Stimulated activated CD4-positive, alpha-beta T cell treated with anti-CD3 and anti-CD28 coated beads, Interleukin-1b, Interleukin-23, amount 100 ng/mL, for 24 hours (primary cell): ENCODE measurements around the gene ZGRF1.
"Not testable (repeated sequence)": the region's sequence is repeated elsewhere in the genome, so short reads cannot be mapped to it uniquely, and the experiment has no call there.

ENCODE experiments used
- DNase-seq, 4 experiments: peaks; one replicate each; pipeline ENCODE4 v3.0.0-alpha.2; 2020; ENCODE audit warnings: low read depth in 4 of 4, low spot score in 1 of 4

The ZGRF1 gene

DNA sequence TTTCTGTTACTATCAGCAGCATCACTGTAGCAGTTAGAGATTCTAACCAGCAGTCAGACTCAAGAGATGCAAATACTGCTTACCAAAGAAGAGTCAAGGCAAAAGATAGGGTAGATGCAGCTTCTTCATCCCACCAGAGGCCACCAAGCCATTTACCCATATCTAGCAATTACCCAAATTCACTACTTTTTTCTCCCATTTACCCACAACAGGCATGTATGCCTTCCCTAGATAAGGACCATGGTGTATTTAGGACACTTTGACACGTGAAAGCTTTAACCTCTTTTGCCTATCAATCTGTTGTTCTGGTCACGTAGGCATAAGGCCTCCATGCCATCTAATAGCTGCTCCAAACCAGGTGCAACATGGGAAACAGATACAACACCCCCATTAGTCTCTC, 5.8 kb upstream of the ZGRF1 start:
- no peak for DNase-seq

GRCh38 chr4:112637552-112637866, 800 bp upstream of the ZGRF1 start:
- DNase-seq, result no peak

GRCh38 chr4:112633477-112634235, 3.1 kb downstream of the ZGRF1 start:
- no peak for DNase-seq

DNA sequence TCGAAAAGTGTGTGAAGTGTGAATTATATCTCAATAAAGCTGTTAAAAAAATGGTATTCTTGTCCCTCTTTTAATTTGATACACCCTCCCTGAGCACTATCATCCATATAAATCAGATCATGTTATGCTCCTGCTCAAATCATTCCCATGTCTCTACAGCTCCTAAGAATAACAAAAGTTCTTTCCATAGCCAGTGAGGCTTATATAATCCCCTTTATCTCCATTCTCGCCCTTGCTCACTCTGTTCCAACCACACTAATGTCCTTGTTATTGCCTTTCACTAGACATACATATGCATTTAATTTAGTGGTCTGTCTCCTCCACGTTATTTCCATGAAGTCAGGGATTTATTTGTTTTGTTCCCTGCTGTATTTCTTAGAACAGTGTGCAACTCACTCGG, 10.5 kb downstream of the ZGRF1 start:
- no peak for DNase-seq

DNA sequence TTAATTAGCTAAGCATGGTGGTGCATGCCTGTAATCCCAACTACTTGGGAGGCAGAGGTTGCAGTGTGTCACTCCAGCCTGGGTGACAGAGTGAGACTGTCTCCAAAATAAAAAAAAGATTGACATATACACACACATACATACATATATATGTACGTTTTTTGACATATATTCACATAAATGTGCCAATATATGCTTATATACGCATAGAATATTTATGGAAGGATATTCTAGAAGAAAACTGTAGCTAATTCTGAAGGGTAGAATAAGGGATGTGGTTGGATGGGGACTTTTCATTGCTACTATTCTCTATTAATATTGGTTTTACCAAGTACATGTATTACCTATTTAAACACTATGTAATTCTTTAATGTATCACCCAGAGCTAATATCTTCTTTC, 19.7 kb downstream of the ZGRF1 start:
- no peak for DNase-seq

GRCh38 chr4:112612814-112613213, 23.9 kb downstream of the ZGRF1 start:
- not testable (repeated sequence) for DNase-seq

DNA sequence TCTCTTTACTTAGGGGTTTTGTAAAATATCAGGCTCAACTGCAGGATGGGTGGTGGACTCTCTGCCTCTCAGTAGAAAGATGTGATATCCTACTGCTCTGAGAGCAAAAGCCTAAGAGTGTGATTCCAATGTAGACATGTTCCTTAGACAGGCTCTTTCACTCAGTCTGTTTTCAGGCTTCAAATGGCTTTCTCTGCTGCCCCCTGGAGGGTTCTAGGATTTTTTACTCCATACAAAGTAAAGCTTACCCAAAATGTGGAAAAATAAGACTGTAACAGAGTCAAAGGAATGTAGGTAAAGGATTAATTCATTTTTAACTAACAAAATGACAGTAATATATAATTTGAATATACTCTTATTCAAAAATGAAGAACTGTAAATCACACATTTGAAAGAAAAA, 32.1 kb downstream of the ZGRF1 start:
- no peak for DNase-seq

GRCh38 chr4:112594993-112595392, 41.7 kb downstream of the ZGRF1 start:
- DNase-seq, result no peak

- no peak for DNase-seq
These were observed 43.1 kb downstream of the ZGRF1 start for GRCh38 chr4:112593438-112594133.

GRCh38 chr4:112592717-112593116, 44.0 kb downstream of the ZGRF1 start:
- no peak for DNase-seq

GRCh38 chr4:112591593-112591992, 45.1 kb downstream of the ZGRF1 start:
- DNase-seq, result no peak

- DNase-seq, result no peak
These were observed 47.5 kb downstream of the ZGRF1 start for GRCh38 chr4:112589206-112589605.

GRCh38 chr4:112585977-112586736, 50.6 kb downstream of the ZGRF1 start:
- DNase-seq, result no peak

DNA sequence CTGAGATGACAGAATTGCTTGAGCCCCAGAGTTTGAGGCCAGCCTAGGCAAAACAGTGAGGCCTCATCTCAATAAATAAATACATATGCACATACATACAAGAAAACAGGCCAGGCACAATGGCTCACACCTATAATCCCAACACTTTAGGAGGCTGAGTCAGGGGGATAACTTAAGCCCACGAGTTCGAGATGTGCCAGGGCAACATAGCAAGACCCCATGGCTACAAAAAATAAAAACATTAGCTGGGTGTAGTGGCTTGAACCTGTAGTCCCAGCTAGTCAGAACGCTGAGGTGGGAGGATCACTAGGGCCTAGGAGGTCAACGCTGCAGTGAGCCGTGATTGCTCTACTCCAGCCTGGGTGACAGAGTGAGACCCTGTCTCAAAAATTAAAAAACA, 69.2 kb downstream of the ZGRF1 start:
- DNase-seq, result no peak

GRCh38 chr4:112564706-112565270, 71.9 kb downstream of the ZGRF1 start:
- DNase-seq, result no peak

DNA sequence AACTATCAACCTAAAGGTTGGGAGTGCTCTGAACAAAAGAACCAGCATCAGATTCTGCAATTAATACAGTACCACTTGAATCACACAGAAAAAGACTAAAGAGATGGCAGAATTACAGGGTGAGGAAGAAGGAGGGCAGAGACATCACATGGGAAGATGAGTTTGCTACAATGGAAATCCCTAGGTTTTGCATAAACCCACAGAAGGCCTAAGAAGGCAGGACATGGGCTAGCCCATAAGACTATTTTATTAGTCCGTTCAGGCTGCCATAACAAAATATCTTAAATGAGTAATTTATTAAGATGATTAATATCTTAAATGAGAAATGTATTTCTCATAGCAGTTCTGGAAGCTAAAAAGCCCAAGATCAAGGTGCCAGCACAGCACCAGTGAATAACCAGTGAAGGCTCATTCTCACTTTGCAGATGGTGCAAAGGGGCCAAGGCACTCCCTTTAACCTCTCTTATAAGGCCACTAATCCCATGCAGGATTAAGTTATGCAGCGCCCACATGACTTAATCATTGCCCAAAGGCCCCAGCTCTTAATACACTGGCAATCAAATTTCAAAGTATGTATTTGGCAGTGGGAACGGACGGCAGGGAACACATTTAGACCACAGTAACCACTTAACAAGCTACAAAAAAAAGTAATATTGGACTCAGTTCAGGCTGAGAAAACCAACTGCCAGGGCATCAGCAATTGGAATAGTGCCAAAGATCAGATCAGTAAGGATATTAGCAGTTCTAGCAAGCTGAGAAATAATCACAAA, 73.1 kb downstream of the ZGRF1 start:
- DNase-seq, result no peak

- DNase-seq, result no peak
These were observed 74.3 kb downstream of the ZGRF1 start for GRCh38 chr4:112562254-112562879.

DNA sequence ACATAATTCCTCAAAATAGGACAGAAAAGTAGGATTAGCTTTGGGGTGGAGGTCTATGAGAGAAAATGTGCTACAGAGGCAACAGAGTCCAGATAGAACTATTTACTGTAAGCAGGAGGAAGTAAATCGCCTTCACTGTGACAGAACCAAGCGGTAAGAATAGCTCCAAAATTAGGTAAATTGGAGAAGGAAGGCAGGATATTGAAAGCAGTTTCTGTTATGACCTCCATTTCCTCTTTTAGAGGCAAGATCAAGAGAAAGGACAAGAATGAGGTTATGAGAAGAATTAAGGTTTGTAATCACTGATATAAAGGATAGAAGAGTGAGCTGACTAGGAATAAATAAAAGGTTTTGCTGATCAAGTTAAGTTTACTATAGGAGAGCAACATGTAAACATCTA, 76.6 kb downstream of the ZGRF1 start:
- no peak for DNase-seq

DNA sequence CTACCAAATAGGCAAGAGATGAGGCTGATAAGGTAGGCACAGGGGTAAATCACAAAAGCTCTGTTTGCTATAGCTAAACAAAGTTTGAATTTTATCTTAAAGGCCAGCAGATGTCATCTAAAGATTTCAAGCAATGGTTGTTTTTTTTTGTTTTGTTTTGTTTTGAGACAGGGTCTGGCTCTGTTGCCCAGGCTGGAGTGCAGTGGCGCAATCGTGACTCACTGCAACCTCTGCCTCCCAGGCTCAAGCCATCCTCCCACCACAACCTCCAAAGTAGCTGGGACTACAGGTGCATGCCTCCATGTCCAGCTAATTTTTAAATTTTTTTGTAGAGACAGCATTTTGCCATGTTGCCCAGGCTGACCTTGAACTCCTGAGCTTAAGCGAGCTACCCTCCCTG, 77.7 kb downstream of the ZGRF1 start:
- no peak for DNase-seq

GRCh38 chr4:112557676-112558411, 78.9 kb downstream of the ZGRF1 start:
- no peak for DNase-seq
